Activated gamma-delta T cell treated with Interleukin-2 at 50 U/mL for 16 hours (primary cell): ENCODE data around the gene PITPNB.

Experiments used
- DNase-seq: peaks from one replicate; pipeline ENCODE4 v3.0.0-alpha.2; 2020

PITPNB gene

GRCh38 chr22:27853424-27853823 is 65.6 kb downstream of the PITPNB start:
- DNase-seq = no peak

- DNase-seq = no peak
Observed at GRCh38 chr22:27851974-27852746, 66.9 kb downstream of the PITPNB start.

GRCh38 chr22:27850000-27850521 is 69.0 kb downstream of the PITPNB start:
- DNase-seq = no peak

GRCh38 chr22:27848005-27848404 is 71.1 kb downstream of the PITPNB start:
- no peak for DNase-seq

GRCh38 chr22:27846910-27847309 is 72.1 kb downstream of the PITPNB start:
- DNase-seq = no peak

- DNase-seq = no peak
Observed at GRCh38 chr22:27846248-27846757, 72.8 kb downstream of the PITPNB start.

- no peak for DNase-seq
Observed at GRCh38 chr22:27845644-27846043, 73.4 kb downstream of the PITPNB start.

- no peak for DNase-seq
Observed at GRCh38 chr22:27844656-27845591, 74.1 kb downstream of the PITPNB start.

GRCh38 chr22:27844256-27844655 is 74.8 kb downstream of the PITPNB start:
- no peak for DNase-seq

GRCh38 chr22:27843441-27843840 is 75.6 kb downstream of the PITPNB start:
- no peak for DNase-seq

- no peak for DNase-seq
Observed at GRCh38 chr22:27842669-27843431, 76.2 kb downstream of the PITPNB start.

GRCh38 chr22:27842201-27842600 is 76.9 kb downstream of the PITPNB start:
- no peak for DNase-seq

GRCh38 chr22:27840436-27840835 is 78.6 kb downstream of the PITPNB start:
- no peak for DNase-seq

GRCh38 chr22:27839057-27839660 is 79.9 kb downstream of the PITPNB start:
- no peak for DNase-seq

GRCh38 chr22:27836181-27836580 is 82.9 kb downstream of the PITPNB start:
- no peak for DNase-seq

GRCh38 chr22:27835446-27835845 is 83.6 kb downstream of the PITPNB start:
- DNase-seq = no peak

GRCh38 chr22:27834364-27835185 is 84.5 kb downstream of the PITPNB start:
- DNase-seq = no peak

- no peak for DNase-seq
Observed at GRCh38 chr22:27833803-27834202, 85.3 kb downstream of the PITPNB start.

GRCh38 chr22:27832606-27833005 is 86.5 kb downstream of the PITPNB start:
- no peak for DNase-seq

- DNase-seq = no peak
Observed at GRCh38 chr22:27829620-27830019, 89.4 kb downstream of the PITPNB start.
